ENCODE results near the gene GMCL1.

DNA sequence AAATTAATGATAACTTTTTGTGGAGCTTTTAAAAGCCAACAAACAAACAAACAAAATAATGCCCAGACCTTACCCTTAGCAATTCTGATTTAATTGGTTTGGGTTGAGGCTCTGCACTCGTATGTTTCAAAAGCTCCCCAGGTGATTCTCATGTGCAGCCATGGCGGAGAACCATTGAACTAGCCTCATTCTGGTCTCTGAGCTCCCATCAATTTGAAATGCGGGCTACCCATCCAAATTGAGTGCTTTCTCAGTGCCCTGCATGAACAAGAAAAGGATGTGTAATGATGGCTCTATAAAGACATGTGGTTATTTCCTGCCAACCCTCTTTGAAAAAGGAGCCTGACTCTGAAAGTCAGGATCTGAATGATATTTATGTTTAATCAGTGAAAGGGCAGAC lies 93.7 kb downstream of the GMCL1 start:
- no peak for TF ChIP-seq CTCF (IDR thresholded peaks at IDR 0.05)
- TF ChIP-seq POLR2AphosphoS5 (IDR thresholded peaks at IDR 0.05) = no peak
- TF ChIP-seq POLR2A (IDR thresholded peaks at IDR 0.05) = no peak
- TF ChIP-seq EP300 (IDR thresholded peaks at IDR 0.05) = no peak

Data from gastroesophageal sphincter (tissue), 3 donors.